ENCODE data around the gene ALDH8A1. TPM values are rescaled to one million over a fixed set of nuclear protein-coding genes. Genes with fewer than 3 reads are reported as not detected.

ALDH8A1 gene
- total RNA-seq, 1 donor from 2014 or later, result 0.41 TPM

GRCh38 chr6:134891633-134892032, 58.3 kb downstream of the ALDH8A1 start:
- no peak overlapping the region for H3K27ac Mint-ChIP-seq (ENCODE audit: unreplicated experiment)
- Histone ChIP-seq H3K79me2 (ENCODE audit: insufficient read depth, low read length) (no peaks in the 10 kb centered on the region), H3K27ac (ENCODE audit: low read depth, low read length) (no peak overlapping the region), H3K9ac (ENCODE audit: low read length) (no peak overlapping the region), H3K27me3 (ENCODE audit: insufficient read depth, low read length) (no peaks in the 10 kb centered on the region), H3K4me1 (ENCODE audit: insufficient read depth, low read length) (no peaks in the 10 kb centered on the region), H3K4me2 (ENCODE audit: low read length) (no peak overlapping the region), H4K20me1 (ENCODE audit: insufficient read depth, low read length) (no peaks in the 10 kb centered on the region), H2AFZ (ENCODE audit: low read depth, low read length) (no peak overlapping the region), H3K4me3 (ENCODE audit: insufficient read depth, low read depth, low read length) (no peak overlapping the region), H3K9me3 (ENCODE audit: insufficient read depth, low read depth, low read length) (no peaks in the 10 kb centered on the region), H3K36me3 (ENCODE audit: insufficient read depth, low read length) (no peaks in the 10 kb centered on the region)
- no peak overlapping the region for H3K4me3 Mint-ChIP-seq (ENCODE audit: unreplicated experiment)
- H3K36me3 Mint-ChIP-seq (ENCODE audit: low read depth, unreplicated experiment), result no peaks in the 10 kb centered on the region
- TF ChIP-seq CTCF (IDR thresholded peaks at IDR 0.05; ENCODE audit: insufficient read depth, low read depth, low read length) (no peak), EZH2 (IDR thresholded peaks at IDR 0.05; ENCODE audit: insufficient read depth, low read length) (no peak)
- DNase-seq (ENCODE audit: low read depth) (no peak), FAIRE-seq (no peak)
- H3K27me3 Mint-ChIP-seq (ENCODE audit: low read depth, unreplicated experiment), result no peaks in the 10 kb centered on the region
- H3K9me3 Mint-ChIP-seq (ENCODE audit: unreplicated experiment), result peaks cover 9% of the 10 kb centered on the region
- peaks cover 4% of the 10 kb centered on the region for H3K4me1 Mint-ChIP-seq (ENCODE audit: low read depth, unreplicated experiment)

GRCh38 chr6:134888316-134888715, 61.6 kb downstream of the ALDH8A1 start:
- no peaks in the 10 kb centered on the region for H3K27me3 ChIP-seq (ENCODE audit: insufficient read depth, low read length)
- H3K9me3 ChIP-seq (ENCODE audit: insufficient read depth, low read depth, low read length), result no peaks in the 10 kb centered on the region
- H3K4me3 ChIP-seq (ENCODE audit: insufficient read depth, low read depth, low read length), result no peak overlapping the region
- no peaks in the 10 kb centered on the region for H3K79me2 ChIP-seq (ENCODE audit: insufficient read depth, low read length)
- H4K20me1 ChIP-seq (ENCODE audit: insufficient read depth, low read length), result no peaks in the 10 kb centered on the region
- DNase-seq (ENCODE audit: low read depth) (no peak), FAIRE-seq (no peak)
- Mint-ChIP-seq H3K4me1 (ENCODE audit: low read depth, unreplicated experiment) (no peaks in the 10 kb centered on the region), H3K4me3 (ENCODE audit: unreplicated experiment) (no peak overlapping the region), H3K9me3 (ENCODE audit: unreplicated experiment) (peaks cover 9% of the 10 kb centered on the region), H3K27ac (ENCODE audit: unreplicated experiment) (no peak overlapping the region), H3K27me3 (ENCODE audit: low read depth, unreplicated experiment) (peaks cover 2% of the 10 kb centered on the region), H3K36me3 (ENCODE audit: low read depth, unreplicated experiment) (no peaks in the 10 kb centered on the region)
- H3K4me1 ChIP-seq (ENCODE audit: insufficient read depth, low read length), result no peaks in the 10 kb centered on the region
- no peak overlapping the region for H3K4me2 ChIP-seq (ENCODE audit: low read length)
- H2AFZ ChIP-seq (ENCODE audit: low read depth, low read length), result no peak overlapping the region
- H3K36me3 ChIP-seq (ENCODE audit: insufficient read depth, low read length), result no peaks in the 10 kb centered on the region
- H3K9ac ChIP-seq (ENCODE audit: low read length), result no peak overlapping the region
- TF ChIP-seq CTCF (IDR thresholded peaks at IDR 0.05; ENCODE audit: insufficient read depth, low read depth, low read length) (no peak), EZH2 (IDR thresholded peaks at IDR 0.05; ENCODE audit: insufficient read depth, low read length) (no peak)
- H3K27ac ChIP-seq (ENCODE audit: low read depth, low read length), result no peak overlapping the region

- H3K79me2 ChIP-seq (ENCODE audit: insufficient read depth, low read length), result no peaks in the 10 kb centered on the region
- no peaks in the 10 kb centered on the region for H3K4me1 ChIP-seq (ENCODE audit: insufficient read depth, low read length)
- no peak overlapping the region for H3K4me2 ChIP-seq (ENCODE audit: low read length)
- no peak overlapping the region for H3K9ac ChIP-seq (ENCODE audit: low read length)
- H2AFZ ChIP-seq (ENCODE audit: low read depth, low read length), result no peak overlapping the region
- no peak overlapping the region for H3K4me3 ChIP-seq (ENCODE audit: insufficient read depth, low read depth, low read length)
- Mint-ChIP-seq H3K4me1 (ENCODE audit: low read depth, unreplicated experiment) (no peaks in the 10 kb centered on the region), H3K9me3 (ENCODE audit: unreplicated experiment) (no peaks in the 10 kb centered on the region), H3K36me3 (ENCODE audit: low read depth, unreplicated experiment) (no peaks in the 10 kb centered on the region), H3K27ac (ENCODE audit: unreplicated experiment) (no peak overlapping the region), H3K27me3 (ENCODE audit: low read depth, unreplicated experiment) (peaks cover 2% of the 10 kb centered on the region), H3K4me3 (ENCODE audit: unreplicated experiment) (no peak overlapping the region)
- DNase-seq (ENCODE audit: low read depth) (no peak), FAIRE-seq (no peak)
- H3K27ac ChIP-seq (ENCODE audit: low read depth, low read length), result no peak overlapping the region
- no peaks in the 10 kb centered on the region for H3K9me3 ChIP-seq (ENCODE audit: insufficient read depth, low read depth, low read length)
- no peaks in the 10 kb centered on the region for H3K36me3 ChIP-seq (ENCODE audit: insufficient read depth, low read length)
- H4K20me1 ChIP-seq (ENCODE audit: insufficient read depth, low read length), result no peaks in the 10 kb centered on the region
- no peaks in the 10 kb centered on the region for H3K27me3 ChIP-seq (ENCODE audit: insufficient read depth, low read length)
- TF ChIP-seq CTCF (IDR thresholded peaks at IDR 0.05; ENCODE audit: insufficient read depth, low read depth, low read length) (no peak), EZH2 (IDR thresholded peaks at IDR 0.05; ENCODE audit: insufficient read depth, low read length) (no peak)
Measured at GRCh38 chr6:134884752-134885151, 65.1 kb downstream of the ALDH8A1 start.
